ENCODE measurements around the gene SNAPC2.
"Not testable (repeated sequence)": the region's sequence is repeated elsewhere in the genome, so short reads cannot be mapped to it uniquely, and the experiment has no call there.

Gene SNAPC2

GRCh38 chr19:7923295-7924191 is 3.4 kb downstream of the SNAPC2 start:
- no peak for DNase-seq

- DNase-seq = no peak
Measured at GRCh38 chr19:7924241-7924640, 4.1 kb downstream of the SNAPC2 start.

GRCh38 chr19:7924651-7925170 is 4.6 kb downstream of the SNAPC2 start:
- DNase-seq = no peak

- DNase-seq = peak; percentile 75
Measured at GRCh38 chr19:7925171-7925851, 5.2 kb downstream of the SNAPC2 start.

- peak; percentile 56 for DNase-seq
Measured at GRCh38 chr19:7926021-7926726, 6.0 kb downstream of the SNAPC2 start, which contains the start of gene CTXN1. Gene CTXN1, minus strand, starts transcription at chr19:7926135. Its CDS starts 597 bp downstream, at chr19:7925538.

- DNase-seq = no peak
Measured at GRCh38 chr19:7926727-7927604, 6.8 kb downstream of the SNAPC2 start.

- DNase-seq = no peak
Measured at GRCh38 chr19:7927605-7928333, 7.6 kb downstream of the SNAPC2 start.

GRCh38 chr19:7928334-7928706 is 8.2 kb downstream of the SNAPC2 start:
- DNase-seq = no peak

- peak; percentile 47 for DNase-seq
Measured at GRCh38 chr19:7928741-7929701, 8.9 kb downstream of the SNAPC2 start.

GRCh38 chr19:7930030-7930429 is 9.9 kb downstream of the SNAPC2 start:
- not testable (repeated sequence) for DNase-seq

- DNase-seq = no peak
Measured at GRCh38 chr19:7930765-7931164, 10.6 kb downstream of the SNAPC2 start.

GRCh38 chr19:7931221-7932061 is 11.3 kb downstream of the SNAPC2 start:
- no peak for DNase-seq

- no peak for DNase-seq
Measured at GRCh38 chr19:7932276-7932929, 12.3 kb downstream of the SNAPC2 start.

- DNase-seq = no peak
Measured at GRCh38 chr19:7932930-7933300, 12.8 kb downstream of the SNAPC2 start.

- no peak for DNase-seq
Measured at GRCh38 chr19:7933411-7933810, 13.3 kb downstream of the SNAPC2 start.

- DNase-seq = no peak
Measured at GRCh38 chr19:7933828-7934725, 13.9 kb downstream of the SNAPC2 start.

- DNase-seq = no peak
Measured at GRCh38 chr19:7934766-7935165, 14.6 kb downstream of the SNAPC2 start.

GRCh38 chr19:7940841-7941240 is 20.7 kb downstream of the SNAPC2 start:
- DNase-seq = no peak
